22Rv1 (cell line): ENCODE data around the gene HS3ST3B1.

ENCODE experiments used
- CTCF ChIP-seq: fragments of 450-650 bp; IDR thresholded peaks from 2 replicates; pipeline ENCODE4 v1.5.1; 2017; ENCODE audit warnings: mild to moderate bottlenecking
- ZFX ChIP-seq: fragments of 450-650 bp; IDR thresholded peaks from 2 replicates; pipeline ENCODE4 v1.6.1; 2017; ENCODE audit warnings: antibody characterized with exemption, borderline replicate concordance

DNA sequence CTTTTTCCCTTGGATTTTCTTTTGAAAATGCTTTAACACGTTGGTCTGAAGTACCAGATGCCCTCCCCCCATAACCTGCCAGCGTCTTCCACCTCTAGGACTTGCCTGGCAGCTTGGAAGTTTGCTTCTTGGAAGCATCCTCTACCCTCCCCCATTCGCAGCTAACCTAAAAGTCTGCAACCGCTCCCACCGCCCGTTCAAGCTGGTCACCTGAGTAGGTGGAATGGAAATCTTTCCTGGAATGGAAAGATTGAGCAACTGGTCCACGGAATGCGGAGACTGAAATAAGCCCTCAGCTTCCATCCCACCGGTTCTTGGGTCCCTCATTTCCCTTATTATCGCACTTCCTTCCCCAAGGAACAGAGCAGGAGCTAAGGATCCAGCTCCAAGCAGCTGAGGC is 31.4 kb downstream of the HS3ST3B1 start:
- no peak for TF ChIP-seq CTCF
- no peak for TF ChIP-seq ZFX
